DND-41 (cell line): Measurements from ENCODE around the gene NEURL1B.

Experiments used
- EZH2 ChIP-seq: IDR thresholded peaks from 3 replicates; pipeline ENCODE4 v1.6.1; 2012; ENCODE audit warnings: borderline replicate concordance, low read depth, mild to moderate bottlenecking, moderate library complexity, low read length, inconsistent platforms; ENCODE audit not compliant: severe bottlenecking
- TF ChIP-seq, protein P1 (sequence below): IDR thresholded peaks from 2 replicates; pipeline ENCODE4 v1.5.1; 2012; ENCODE audit warnings: borderline replicate concordance, low read length, moderate library complexity, mild to moderate bottlenecking; ENCODE audit not compliant: poor library complexity, severe bottlenecking; ENCODE audit errors: extremely low read depth

DNA sequence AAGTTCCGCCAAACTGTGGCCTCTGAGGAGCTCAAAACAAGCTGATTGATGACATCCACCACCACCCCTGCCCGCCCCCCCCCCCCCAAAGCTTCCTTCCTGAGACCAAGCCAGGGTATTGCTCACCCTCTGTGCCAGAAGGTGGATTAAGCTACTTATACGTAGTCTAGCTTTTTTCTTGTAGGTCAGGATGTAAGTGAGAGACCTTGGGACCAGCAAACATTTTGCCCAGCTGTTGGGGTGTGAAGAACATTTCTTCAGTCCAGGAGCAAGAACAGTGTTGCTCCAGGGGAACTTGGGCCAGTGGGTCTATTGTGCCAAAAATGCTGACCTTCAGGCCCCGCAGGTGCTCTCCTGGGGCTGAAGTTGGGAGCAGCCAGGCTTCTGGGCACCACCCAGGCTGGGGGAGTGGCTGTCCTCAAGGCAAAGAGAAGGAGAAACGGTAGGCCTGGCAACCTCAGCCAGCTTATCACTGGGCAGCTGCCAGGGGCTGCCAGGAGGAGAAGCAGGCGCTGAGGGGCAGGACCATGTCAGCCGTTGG is 18.0 kb downstream of the NEURL1B start:
- TF ChIP-seq, protein P1, sequence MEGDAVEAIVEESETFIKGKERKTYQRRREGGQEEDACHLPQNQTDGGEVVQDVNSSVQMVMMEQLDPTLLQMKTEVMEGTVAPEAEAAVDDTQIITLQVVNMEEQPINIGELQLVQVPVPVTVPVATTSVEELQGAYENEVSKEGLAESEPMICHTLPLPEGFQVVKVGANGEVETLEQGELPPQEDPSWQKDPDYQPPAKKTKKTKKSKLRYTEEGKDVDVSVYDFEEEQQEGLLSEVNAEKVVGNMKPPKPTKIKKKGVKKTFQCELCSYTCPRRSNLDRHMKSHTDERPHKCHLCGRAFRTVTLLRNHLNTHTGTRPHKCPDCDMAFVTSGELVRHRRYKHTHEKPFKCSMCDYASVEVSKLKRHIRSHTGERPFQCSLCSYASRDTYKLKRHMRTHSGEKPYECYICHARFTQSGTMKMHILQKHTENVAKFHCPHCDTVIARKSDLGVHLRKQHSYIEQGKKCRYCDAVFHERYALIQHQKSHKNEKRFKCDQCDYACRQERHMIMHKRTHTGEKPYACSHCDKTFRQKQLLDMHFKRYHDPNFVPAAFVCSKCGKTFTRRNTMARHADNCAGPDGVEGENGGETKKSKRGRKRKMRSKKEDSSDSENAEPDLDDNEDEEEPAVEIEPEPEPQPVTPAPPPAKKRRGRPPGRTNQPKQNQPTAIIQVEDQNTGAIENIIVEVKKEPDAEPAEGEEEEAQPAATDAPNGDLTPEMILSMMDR: no peak
- TF ChIP-seq EZH2: no peak
